Fibroblast of skin of right quadriceps (primary cell): Measurements from ENCODE around the gene PTPRK.
A peak's percentile ranks its signal among the peaks of the same experiment; 100 is the strongest.

ENCODE experiments used
- DNase-seq: peaks from one replicate; pipeline ENCODE4 v3.0.0-alpha.2; 2013

PTPRK gene

DNA sequence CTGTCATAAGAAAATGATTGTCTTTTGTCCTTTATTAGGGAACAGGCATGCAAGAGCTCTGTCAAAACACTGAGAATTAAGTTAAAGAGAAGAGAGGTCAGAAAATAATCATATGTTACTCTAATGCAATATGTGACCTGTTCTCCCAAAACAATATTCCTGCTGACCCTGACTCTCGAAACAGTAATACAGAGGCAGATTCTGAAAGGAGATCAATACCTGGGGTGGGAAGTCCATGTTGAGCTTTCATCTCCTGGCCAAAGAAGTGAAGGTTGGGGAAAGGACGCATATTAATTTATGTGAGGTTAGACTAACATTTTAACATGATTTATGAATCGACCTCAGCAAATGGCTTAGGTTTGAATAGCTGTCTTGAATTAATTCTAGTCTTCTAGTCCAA, 243.0 kb downstream of the PTPRK start:
- no peak for DNase-seq

DNA sequence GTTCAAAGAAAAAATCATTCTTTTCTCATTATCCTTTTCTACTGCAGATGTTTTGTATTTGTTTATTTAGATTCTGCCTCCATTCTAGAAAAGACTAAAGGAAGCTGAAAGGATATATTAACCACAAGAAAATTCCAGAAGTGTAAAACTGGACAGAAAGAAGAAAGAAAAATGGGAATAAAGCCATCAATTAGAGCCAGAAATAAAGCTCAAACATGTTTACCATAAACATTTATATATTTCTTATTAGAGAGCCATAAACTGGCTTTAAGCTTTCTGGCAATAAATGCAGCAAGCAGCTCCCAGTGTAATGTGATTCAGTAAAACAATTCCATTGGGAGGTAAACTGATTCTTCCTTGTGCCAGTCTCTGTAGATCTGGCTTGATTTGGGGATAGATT, 244.1 kb downstream of the PTPRK start:
- no peak for DNase-seq

DNA sequence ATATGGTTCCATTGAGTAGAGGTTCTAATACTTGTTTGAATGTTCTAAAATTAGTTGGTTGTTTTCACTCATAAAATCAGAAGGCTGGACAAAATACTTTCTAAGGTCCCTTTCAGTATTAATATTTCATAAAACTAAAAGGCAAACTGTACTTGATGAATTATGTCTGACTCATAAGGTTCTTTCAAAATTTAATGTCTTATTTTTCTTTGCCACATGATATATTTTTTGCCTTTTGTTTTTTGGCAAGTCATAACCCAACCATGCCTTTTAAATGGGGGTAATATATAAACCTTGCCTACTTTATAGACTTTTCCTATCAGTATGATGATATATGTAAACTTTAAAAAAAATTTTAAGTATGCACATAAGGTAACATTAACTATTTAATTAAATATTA, 244.7 kb downstream of the PTPRK start:
- no peak for DNase-seq

DNA sequence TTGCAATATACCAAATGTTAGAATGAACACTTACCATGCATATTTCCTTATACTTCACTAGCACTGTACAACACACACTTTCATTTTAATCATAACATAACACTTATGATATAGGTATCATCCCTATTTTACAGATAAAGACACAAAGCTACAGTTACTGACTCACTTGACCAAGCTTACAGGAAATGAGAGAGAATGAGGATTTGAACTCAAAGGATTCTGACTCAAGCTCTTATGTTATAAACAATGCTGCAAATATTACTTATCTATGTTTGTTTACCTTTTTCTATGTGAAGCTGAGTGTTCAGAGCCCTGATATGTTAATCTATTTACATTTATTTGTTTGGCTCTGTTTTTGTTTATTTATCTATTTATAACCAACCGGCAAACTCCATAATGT, 245.4 kb downstream of the PTPRK start:
- DNase-seq, result peak; percentile 24

DNA sequence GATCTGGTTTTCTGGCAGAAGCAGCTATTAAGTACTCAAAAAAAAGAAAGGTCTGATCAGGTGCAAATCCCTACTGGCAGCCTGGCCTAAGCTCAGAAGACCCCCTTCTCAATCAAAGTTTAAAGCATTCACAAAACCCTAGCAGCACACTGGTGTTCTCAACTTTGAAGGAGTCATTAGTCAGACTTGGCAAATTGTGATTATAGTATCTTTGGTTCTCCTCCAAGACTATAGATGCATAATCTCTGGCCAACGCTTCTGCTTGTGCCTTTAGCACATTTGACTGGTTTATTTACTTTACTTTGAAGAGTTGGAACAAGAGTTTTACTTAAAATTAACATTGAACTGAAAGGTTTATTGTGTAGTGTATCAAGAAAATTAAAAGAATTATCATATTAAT, 248.9 kb downstream of the PTPRK start:
- DNase-seq, result no peak

DNA sequence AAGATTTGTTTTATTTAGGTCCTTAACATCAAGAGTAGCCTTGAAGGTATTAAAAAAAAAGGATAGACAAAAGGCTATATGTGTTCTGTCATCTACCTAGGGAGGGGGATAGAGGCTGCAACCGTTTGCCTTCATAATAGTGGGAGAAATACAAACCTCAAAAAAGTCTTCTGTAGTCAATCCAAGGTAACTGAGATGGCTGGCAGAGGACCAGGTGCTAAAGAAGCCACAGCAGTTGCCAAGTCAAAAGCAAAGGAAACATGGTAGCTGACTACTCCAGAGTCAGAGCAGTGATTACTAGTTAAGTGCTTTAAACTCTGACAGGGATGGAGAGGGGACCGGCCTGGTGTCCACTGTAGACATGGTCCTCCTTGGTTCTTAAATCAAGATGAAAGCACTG, 249.4 kb downstream of the PTPRK start:
- no peak for DNase-seq

DNA sequence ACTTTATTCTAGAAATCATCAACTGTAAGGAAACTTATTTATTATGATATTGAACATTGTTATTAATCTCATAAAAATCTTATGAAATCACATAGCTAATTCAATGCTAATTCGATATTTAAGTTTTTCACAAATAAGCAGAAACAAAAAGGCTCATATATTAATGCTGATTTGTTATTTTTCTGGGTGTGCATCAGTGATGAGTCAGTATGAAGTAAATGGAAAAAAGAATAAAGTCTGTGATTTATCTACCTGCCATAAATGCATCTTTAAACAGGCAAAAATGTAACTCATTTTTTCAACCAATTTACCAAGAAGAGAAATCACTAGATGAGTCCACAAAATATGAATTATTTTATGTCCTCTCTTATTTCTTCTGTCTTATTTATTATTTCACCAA, 253.5 kb downstream of the PTPRK start:
- DNase-seq, result no peak

DNA sequence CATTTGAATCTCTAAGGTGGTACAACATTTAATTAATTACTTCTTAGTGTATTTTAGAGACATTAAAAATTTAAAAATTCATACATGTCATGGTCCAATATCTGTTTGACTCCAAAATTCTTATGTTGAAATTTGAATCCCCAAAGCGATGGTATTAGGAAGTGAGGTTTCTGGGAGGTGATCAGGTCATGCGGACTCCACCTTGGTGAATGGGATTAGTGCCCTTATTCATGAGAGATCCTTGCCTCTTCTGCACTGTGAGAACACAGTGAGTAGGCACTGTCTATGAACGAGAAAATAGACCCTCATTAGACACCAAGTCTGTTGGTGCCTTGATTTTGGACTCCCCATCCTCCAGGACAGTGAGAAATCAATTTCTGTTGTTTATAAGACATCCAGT, 254.7 kb downstream of the PTPRK start:
- no peak for DNase-seq

DNA sequence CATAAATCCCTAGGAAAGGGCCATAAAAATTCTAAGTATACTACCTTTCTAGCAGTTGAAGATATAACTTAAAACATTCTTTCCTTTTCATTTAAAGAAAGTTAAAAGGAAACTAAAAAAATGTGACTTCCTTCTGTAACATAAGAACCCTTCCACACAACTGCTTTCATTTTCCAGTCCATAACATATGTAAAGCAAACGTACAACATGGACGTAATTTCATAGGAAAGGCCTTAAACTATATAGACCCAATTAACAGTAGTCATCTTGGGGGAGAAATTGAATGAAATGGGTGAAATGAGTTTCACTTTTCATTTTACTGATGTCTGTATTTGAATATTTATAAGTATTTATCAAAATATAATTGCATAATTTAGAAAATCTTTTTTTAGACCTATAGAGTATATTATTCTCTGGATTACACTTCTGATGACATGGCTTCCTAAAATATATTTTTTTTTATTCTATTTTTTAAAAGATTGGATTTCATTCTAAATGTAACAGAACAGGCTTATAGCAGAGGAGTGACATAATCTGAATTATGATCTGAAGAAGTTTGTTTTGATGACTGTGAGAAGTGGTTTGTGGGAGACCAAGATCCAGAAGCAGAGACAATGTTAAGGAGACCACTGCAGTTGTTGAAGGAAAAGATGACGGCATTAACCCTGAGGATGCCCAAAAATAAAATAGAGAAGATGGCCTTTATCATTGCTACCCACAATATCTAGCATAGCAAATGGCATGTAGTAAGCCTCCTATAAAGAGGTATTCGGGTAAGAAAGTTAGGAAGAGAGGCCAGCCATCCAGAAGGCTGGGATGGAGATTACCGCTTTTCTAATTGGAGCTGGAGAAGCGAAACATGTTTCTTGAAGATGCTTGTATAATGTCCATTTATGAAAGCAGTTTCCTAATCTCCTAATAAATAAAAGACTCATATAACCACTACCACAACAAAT, 260.4 kb downstream of the PTPRK start:
- no peak for DNase-seq

DNA sequence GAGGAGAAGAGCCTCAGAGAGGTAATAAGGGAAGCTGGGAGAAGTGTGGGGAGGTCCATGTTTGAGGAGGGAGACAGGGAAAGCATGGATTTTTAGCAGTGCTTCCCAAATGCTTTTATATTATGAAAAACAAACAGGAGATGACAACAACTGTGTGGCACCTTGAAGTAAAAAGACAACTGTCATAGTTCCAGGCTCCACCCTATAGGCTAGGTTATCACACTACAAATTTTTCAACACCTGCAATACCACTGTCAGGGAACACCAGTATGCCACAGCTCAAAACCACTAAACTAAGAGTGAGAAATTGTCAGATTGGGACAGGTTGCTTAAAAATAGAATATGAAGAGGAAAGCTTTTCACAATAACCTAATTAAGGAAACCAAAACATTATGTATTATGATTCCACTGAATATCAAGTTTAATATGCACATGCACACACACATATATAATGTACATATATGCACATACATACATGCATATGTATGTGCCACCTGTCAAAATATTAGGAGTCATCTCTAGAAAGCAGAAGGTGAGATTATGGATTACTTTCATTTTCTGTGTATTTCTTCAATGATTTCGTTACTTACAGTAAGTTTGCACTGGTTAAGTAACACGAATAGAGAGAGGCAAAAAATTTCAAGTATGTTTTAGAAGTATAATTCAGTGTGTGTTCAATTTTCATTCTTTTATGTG, 261.2 kb downstream of the PTPRK start:
- DNase-seq, result no peak

DNA sequence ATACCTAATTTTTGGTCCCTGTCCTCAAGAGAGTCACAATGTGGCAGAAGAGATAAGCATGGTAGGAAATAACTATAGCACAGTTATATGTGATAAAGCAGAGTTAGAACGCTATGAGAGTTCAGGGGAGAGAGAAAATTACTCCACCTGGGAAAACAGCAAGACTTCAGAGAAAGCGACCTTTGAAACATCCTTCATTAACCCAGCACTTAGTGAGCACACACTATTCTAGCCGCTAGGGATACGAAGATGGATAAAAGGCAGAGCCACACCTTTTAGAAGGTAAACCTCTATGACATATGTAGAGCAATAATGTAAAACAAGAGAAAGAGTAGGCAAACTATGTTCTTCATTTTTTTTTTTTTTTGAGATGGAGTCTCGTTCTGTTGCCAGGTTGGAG, 264.3 kb downstream of the PTPRK start:
- DNase-seq, result no peak

DNA sequence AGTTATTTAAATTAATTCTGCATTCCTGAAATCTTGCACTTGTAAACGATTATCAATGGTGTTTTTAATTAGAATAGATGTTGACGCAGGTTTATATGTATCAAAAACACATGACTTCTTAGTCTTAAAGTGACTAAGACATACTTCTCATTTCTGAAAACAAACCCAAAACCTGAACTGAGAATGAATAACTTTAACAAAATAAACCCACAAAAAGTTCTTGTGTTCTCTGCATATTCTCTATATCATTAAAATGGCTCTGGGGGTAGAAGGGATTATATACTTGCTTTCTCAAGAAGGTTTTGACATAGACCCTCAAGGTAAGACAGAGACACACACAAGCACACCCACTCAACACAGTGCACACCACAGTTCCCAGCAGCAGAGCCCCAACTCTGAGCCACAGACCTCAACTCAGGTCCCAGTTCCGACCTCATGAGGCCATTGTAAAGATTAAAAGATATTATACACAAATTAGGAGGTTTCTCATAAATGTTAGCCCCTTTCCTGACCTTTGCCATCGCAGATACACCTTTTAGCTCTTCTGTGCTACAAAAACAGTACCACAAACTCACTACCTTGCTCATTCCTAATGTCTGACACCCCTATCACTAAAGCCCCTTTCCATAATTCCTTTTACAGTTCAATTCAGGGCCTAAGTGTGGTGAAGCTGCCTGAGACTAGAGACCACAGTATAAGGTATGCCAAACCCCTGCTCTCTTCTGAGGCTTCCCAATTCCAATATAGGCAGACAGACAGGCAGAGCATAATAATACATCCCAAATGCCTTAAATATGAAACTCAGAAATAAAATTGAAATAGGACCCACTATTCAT, 267.8 kb downstream of the PTPRK start:
- DNase-seq, result peak; percentile 37

DNA sequence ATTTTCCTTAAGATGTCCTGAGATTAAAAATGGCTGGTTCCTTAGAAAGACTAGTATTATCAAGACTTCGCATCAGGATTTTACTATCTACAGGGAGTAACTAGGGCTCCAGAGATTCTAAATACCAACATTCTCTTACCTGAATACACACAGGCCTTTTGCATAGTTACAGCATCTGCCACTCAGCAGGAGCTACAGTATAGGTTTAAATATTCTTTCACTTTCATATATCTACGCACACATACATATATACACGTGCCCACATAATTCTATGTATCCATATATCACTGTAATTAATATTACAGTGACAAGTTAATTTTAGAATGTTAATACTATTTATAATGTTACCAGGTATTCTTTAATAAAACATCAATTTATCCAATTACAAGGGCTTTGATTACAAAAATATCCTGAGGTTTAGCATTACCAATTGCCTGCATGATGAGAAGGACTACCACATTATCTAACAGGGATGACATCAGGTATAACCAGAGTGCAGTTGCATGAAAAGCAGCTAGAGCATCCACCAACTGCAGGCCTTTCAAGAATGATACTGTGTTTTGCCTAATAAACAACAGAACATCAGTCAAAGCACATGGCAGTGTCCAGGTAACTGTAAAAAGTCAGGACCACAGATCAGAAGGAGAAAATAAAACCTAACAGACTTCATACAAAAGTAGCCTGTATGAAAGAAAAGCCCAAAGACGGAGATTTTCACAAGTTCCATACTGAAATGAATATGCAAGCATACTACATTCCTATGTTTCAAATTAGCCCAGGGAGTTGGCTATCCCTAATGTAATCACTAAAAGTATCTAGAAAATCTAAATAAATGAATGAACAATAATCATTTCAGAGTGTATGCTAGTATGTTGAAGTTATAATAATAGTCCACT, 268.7 kb downstream of the PTPRK start:
- no peak for DNase-seq

DNA sequence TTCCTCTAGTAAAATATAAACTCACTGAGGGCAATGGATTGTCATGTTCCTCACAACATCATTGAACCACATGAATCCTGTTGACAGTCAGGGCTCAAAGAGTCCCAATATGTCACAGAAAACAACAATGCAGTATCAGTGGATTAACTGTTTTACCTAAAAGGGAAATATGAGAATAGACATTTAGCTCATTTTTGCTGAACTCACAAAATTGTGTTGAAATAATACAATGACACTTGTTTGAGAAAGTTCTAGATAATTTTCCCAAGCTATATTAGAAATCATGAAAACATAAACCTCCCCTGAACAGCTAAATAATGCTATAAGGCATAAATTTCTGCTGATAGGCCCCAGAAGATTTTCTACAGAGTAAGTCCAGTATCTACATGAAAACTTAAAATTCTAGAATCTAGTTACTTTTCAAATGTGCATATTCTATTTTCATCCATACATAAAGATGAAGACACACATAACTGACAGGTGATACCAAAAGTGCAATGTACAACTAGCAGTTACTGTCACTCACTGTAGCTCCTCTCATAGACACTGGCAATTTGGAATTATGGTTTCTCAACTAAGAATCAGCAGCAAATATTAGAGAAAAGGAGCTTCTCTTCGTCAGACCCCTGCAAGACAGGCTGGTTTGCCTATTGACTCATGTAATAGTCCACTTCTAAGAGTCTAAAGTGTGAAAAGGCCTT, 269.9 kb downstream of the PTPRK start:
- no peak for DNase-seq

DNA sequence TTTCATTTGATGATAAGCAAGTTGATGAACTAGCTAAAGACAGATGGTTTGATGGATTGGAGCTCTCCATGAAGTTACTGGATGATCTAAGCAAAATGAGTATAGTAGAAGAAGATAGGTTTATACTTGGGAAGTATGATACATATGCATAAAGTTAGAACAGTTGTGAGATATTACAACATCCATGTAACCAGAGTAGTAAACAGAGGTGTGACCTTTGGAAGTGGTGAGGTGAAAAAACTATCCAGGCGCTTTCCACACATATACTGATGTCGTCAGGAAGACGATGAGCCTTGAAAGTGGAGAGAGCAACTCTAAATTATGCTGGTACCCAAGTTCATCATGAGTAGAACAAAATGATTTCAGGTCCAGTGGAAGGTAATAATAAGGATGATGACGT, 271.0 kb downstream of the PTPRK start:
- no peak for DNase-seq

DNA sequence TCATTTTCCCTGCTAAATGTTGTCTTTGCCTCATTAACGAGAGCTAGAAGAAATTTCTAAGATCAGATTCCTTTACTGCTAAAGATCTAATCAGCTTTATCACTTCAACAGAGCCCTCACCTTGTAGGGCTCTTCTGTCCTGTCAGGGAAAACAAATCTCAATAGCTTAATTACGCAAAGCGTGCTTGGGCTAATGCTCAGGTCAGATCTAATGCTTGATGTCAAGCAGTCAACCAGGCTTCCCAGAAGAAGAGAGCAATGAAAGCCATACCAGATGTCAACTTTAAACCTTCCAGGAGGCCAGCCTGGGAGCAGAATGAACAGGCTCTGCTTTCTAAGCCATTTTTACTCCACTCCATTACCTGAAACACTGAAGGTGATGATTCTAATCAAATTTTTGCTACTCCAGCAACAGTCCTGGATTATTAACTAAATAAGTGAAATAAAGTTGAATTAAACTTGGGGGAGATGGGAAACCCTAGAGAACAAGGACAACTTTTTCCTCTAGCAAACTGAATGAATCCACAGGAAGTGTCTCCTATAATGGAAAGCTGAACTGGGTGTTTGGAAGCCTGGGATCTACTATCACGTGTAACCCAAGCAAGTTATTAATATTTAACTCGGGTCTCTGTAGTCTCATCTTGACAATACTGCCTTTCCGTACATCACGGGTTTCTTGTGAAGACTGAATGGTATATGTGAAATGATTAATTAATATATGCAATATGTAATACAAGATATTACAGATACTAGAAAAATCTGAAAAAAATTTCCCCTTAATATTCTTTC, 273.7 kb downstream of the PTPRK start:
- no peak for DNase-seq

DNA sequence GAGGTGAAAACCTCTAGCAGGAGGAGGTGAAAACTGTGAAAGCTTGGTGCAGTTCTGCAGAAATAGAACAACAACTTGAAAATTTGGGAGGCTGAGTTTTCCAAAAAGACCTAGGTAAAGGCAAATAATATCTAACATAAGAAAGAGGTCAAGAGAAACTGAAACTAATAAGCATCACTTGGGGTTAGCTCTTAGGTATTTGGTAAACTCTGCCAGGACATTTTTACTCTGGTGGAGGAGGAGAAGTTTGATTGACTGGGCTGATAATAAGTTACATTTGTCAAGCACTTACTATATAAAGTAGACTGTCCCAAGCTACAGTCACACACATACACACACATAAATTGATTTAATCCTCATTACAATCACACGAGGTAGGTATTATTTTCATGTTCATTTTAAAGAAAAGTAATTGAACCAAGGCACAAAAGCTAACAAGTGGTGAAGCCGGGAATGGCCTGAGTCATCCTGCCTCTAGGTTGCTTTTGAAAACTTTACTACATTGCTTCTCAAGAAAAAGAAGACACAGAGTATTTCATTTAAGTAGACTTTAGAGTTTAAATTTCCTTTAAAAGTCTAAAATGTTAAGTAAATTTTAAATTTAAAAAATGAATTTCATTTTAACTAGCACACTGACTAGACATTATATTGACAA, 275.5 kb downstream of the PTPRK start:
- no peak for DNase-seq

DNA sequence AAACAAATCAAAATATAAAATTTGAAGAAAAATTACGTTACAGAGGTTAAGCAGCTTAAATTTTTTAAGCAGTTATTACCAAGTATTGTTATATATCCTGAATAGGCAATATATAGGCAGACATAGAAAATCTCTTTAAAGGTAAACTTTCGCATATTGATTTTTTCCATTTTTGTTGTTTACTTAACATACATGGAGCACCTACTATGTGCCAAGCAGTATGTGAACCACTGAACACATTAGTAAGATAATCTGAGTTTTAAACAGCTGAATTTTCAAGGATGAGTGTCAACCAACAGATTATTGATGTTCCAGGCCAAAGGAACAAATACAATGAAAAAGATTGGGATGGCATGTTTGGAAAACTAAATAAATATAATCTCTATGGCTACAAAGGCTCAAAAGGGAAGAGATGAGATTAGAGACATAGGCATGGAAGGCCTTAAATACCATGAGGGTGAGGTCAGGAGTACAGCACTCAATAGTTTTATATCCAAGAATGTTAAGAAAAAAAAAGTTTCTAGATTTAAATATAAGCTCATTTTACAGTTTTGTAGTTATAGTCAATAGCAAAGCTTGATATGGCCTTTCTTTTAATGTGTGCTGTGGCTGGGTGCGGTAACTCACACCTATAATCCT, 277.5 kb downstream of the PTPRK start:
- peak; percentile 57 for DNase-seq

DNA sequence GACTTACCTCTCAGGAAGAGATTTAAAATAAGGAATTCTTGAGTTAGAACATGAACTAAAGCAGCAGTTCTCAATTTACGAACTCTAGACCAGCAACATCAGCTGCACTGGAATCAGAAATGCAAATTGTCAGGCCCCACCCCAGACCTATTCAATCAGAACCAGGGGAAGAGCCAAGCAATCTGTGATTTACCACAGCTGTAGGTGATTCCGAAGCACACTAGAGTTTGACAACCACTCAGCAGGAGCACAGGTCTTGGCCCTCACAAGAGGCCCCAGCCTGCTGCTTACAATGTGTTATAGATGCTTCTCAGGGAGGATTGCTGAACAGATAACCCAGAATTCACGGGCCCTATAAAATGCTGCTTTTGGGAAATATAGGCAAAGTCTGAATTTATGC, 279.2 kb downstream of the PTPRK start:
- no peak for DNase-seq

DNA sequence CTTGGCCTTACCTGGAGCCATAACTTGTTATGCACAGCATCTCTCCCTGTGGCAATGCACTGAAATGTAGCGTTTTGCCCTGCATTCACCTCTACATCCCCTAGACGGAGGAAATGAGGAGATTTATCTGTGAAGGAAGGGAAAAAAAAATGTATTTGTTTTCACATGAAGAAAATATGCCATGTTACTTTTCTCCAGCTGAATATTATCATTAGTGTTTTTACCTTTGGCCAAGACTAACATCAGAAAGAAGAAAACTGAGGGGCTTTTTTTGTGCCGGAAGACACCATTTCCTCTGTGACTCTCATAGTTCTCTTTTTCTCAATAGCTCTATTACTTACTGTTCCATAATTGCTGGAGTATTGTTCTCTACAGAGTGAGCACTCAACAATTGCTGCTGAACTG, 280.4 kb downstream of the PTPRK start:
- no peak for DNase-seq
